Right lobe of liver (tissue), 6 donors: Measurements from ENCODE around the gene RTN4IP1. TPM values are rescaled to one million over a fixed set of nuclear protein-coding genes. Genes with fewer than 3 reads are reported as not detected.

Experiments used
- ATAC-seq, 4 donors: fragments of 200-7000 bp; cut with Tn5 transposase; one replicate each; pipeline ENCODE4 v1.9.1; 2020; ENCODE audit warnings: mild to moderate bottlenecking in 4 of 4, moderate library complexity in 4 of 4
- DNase-seq, 3 donors: peaks; one replicate each; pipeline ENCODE4 v3.0.0-alpha.2; 2020
- H3K27ac ChIP-seq, 3 donors: fragments of 200-600 bp; one replicate each; pipeline ENCODE4 v1.8.0; 2022
- H3K27me3 ChIP-seq, 2 donors: fragments of 200-600 bp; one replicate each; pipeline ENCODE4 v1.8.0; 2022
- H3K36me3 ChIP-seq, 4 donors: fragments of 200-600 bp; sonication (generic) in 1 of 4; one replicate each; pipeline versions ENCODE4 v1.5.1 to v1.8.0; 2017 to 2022; ENCODE audit warnings: control low read depth in 1 of 4
- H3K4me1 ChIP-seq, 4 donors: fragments of 200-600 bp; sonication (generic) in 1 of 4; one replicate each; pipeline versions ENCODE4 v1.5.1 to v1.8.0; 2017 to 2022; ENCODE audit warnings: control low read depth in 1 of 4
- H3K4me3 ChIP-seq, 3 donors: fragments of 200-600 bp; one replicate each; pipeline ENCODE4 v1.8.0; 2022
- H3K9me3 ChIP-seq, 4 donors: fragments of 200-600 bp; sonication (generic) in 1 of 4; one replicate each; pipeline versions ENCODE4 v1.5.1 to v1.8.0; 2017 to 2022; ENCODE audit warnings: control low read depth in 1 of 4
- CTCF ChIP-seq, 4 donors: fragments of 200-600 bp in 3 of 4; fragments of 450-650 bp in 1 of 4; IDR thresholded peaks; one replicate each; pipeline versions ENCODE4 v1.5.1 to v1.8.0; 2016 to 2022; ENCODE audit warnings: antibody characterized with exemption in 4 of 4, mild to moderate bottlenecking in 2 of 4
- POLR2A ChIP-seq: fragments of 450-650 bp; IDR thresholded peaks from one replicate; pipeline ENCODE4 v1.6.1; 2017; ENCODE audit warnings: antibody characterized with exemption, mild to moderate bottlenecking
- WGBS: methylation state at CpG from one replicate; pipeline ENCODE4 v1.1.6; 2018; ENCODE audit warnings: low coverage, low lambda C conversion rate; ENCODE audit not compliant: insufficient coverage; ENCODE audit errors: missing lambda C conversion rate; 5-methylcytosine and 5-hydroxymethylcytosine counted together
- intact Hi-C, 2 donors: fragments of 100-400 bp; cut with DNase I; formaldehyde crosslinking; loops; one replicate each; pipeline versions ENCODE4 v1.11.2 to v1.14.1; 2022
- total RNA-seq, 6 experiments: library from RNA; depleted of rRNA in 2 of 6; stranded (reverse); fragments of >200 nt in 2 of 6; fragmentation: NEBNext Ultra II Directional in 3 of 6; extraction: Animal tissue kit (Norgen Biotek cat#: 25700) in 3 of 6; gene quantifications; one replicate each; pipeline versions ENCODE4 v1.1.0 to v1.2.4, GENCODE V29; 2016 to 2023
- donor health status: DM: no; HTN: yes; CAD: no.
- donor health status: DM: no; HTN: no; CAD: no.
- donor health status: DM: no; HTN: no; CAD: no.
- donor health status: DM: no; HTN: yes; CAD: no.
- donor health status: DM: no; HTN: yes; CAD: no.

RTN4IP1 gene
- total RNA-seq, 6 experiments from 2014 or later = 4.0 to 6.3 (median 4.9) TPM

GRCh38 chr6:106639812-106640211, 10.5 kb upstream of the RTN4IP1 start:
- no peak for ATAC-seq
- no peaks in the 10 kb centered on the region for H3K9me3 ChIP-seq
- peaks cover 0 to 4% (median 0%) of the 10 kb centered on the region in 4 donors for H3K4me1 ChIP-seq
- H3K27me3 ChIP-seq = no peaks in the 10 kb centered on the region
- 79% methylated on average over 4 of the region's 4 CpGs for WGBS
- H3K27ac ChIP-seq = no peak overlapping the region
- intact Hi-C loops = no loop called here
- DNase-seq = no peak
- H3K4me3 ChIP-seq = no peak overlapping the region
- TF ChIP-seq CTCF (IDR thresholded peaks at IDR 0.05) (no peak), POLR2A (no peak)
- peaks cover 0 to 24% (median 3%) of the 10 kb centered on the region in 4 donors for H3K36me3 ChIP-seq

GRCh38 chr6:106637717-106638341, 8.5 kb upstream of the RTN4IP1 start:
- DNase-seq (no peak), ATAC-seq (peak in 2 of 4 donors; percentile 36 to 50)
- TF ChIP-seq CTCF (IDR thresholded peaks at IDR 0.05) = no peak
- TF ChIP-seq POLR2A = no peak
- Histone ChIP-seq H3K27ac (no peak overlapping the region), H3K4me1 (peaks cover 0 to 4% (median 0%) of the 10 kb centered on the region in 4 donors), H3K9me3 (no peaks in the 10 kb centered on the region), H3K36me3 (peaks cover 0 to 11% (median 3%) of the 10 kb centered on the region in 4 donors), H3K4me3 (no peak overlapping the region), H3K27me3 (no peaks in the 10 kb centered on the region)
- intact Hi-C loops = no loop called here
- WGBS = 65% methylated on average over 6 of the region's 6 CpGs

GRCh38 chr6:106637051-106637716, 7.9 kb upstream of the RTN4IP1 start:
- no peaks in the 10 kb centered on the region for H3K4me1 ChIP-seq
- 57% methylated on average over 7 of the region's 7 CpGs for WGBS
- peaks cover 0 to 5% (median 2%) of the 10 kb centered on the region in 4 donors for H3K36me3 ChIP-seq
- no peaks in the 10 kb centered on the region for H3K27me3 ChIP-seq
- no peak for DNase-seq
- H3K27ac ChIP-seq = no peak overlapping the region
- no peak overlapping the region for H3K4me3 ChIP-seq
- no peaks in the 10 kb centered on the region for H3K9me3 ChIP-seq
- intact Hi-C loops = no loop called here
- TF ChIP-seq POLR2A (no peak), CTCF (IDR thresholded peaks at IDR 0.05) (no peak)
- ATAC-seq = peak in 3 of 4 donors; percentile 15 to 52 (median 20)

GRCh38 chr6:106634565-106634964, 5.3 kb upstream of the RTN4IP1 start:
- TF ChIP-seq POLR2A = no peak
- no peak for TF ChIP-seq CTCF (IDR thresholded peaks at IDR 0.05)
- no peak for ATAC-seq
- peaks cover 0 to 8% (median 3%) of the 10 kb centered on the region in 4 donors for H3K4me1 ChIP-seq
- no peaks in the 10 kb centered on the region for H3K36me3 ChIP-seq
- no peak overlapping the region for H3K4me3 ChIP-seq
- 100% methylated on average over 5 of the region's 5 CpGs for WGBS
- H3K27ac ChIP-seq = no peak overlapping the region
- no peak for DNase-seq
- intact Hi-C loops = no loop called here
- no peaks in the 10 kb centered on the region for H3K9me3 ChIP-seq
- H3K27me3 ChIP-seq = no peaks in the 10 kb centered on the region
